Endodermal cell (in vitro differentiated cells): ENCODE results near the gene TRABD2B. TPM values are rescaled to one million over a fixed set of nuclear protein-coding genes. Genes with fewer than 3 reads are reported as not detected.

Source experiments
- DNase-seq: peaks from one replicate; pipeline ENCODE4 v3.0.0-alpha.2; 2017
- H3K27ac ChIP-seq: 2 replicates; pipeline ENCODE4 v1.5.1; 2013; ENCODE audit warnings: mild to moderate bottlenecking, low read depth, low read length, moderate library complexity
- H3K27me3 ChIP-seq: 2 replicates; pipeline ENCODE4 v1.6.1; 2013; ENCODE audit warnings: mild to moderate bottlenecking, low read length, moderate library complexity; ENCODE audit not compliant: insufficient read depth, control insufficient read depth, poor library complexity, severe bottlenecking
- H3K36me3 ChIP-seq: 2 replicates; pipeline ENCODE4 v1.7.0; 2013; ENCODE audit warnings: mild to moderate bottlenecking, low read length, moderate library complexity; ENCODE audit not compliant: control insufficient read depth, insufficient read depth
- H3K4me1 ChIP-seq: one replicate; pipeline ENCODE4 v1.7.0; 2013; ENCODE audit warnings: low read length; ENCODE audit not compliant: control insufficient read depth, insufficient read depth
- H3K4me3 ChIP-seq: 2 replicates; pipeline ENCODE4 v1.5.1; 2013; ENCODE audit warnings: mild to moderate bottlenecking, low read length, moderate library complexity
- H3K9ac ChIP-seq: 2 replicates; pipeline ENCODE4 v1.6.1; 2013; ENCODE audit warnings: mild to moderate bottlenecking, low read length, moderate library complexity; ENCODE audit not compliant: poor library complexity, severe bottlenecking; ENCODE audit errors: extremely low read depth
- H3K9me3 ChIP-seq: 2 replicates; pipeline ENCODE4 v1.6.1; 2013; ENCODE audit warnings: mild to moderate bottlenecking, low read length, moderate library complexity; ENCODE audit not compliant: control insufficient read depth
- H3K27ac Mint-ChIP-seq: 2 replicates; pipeline ENCODE4 v1.8.0; 2020; ENCODE audit warnings: mixed read lengths
- H3K27me3 Mint-ChIP-seq: 2 replicates; pipeline ENCODE4 v1.8.0; 2021; ENCODE audit warnings: mild to moderate bottlenecking, mixed read lengths; ENCODE audit not compliant: insufficient read depth
- H3K36me3 Mint-ChIP-seq: 2 replicates; pipeline ENCODE4 v1.8.0; 2020; ENCODE audit warnings: low read depth, mixed read lengths
- H3K4me1 Mint-ChIP-seq: 2 replicates; pipeline ENCODE4 v1.8.0; 2020; ENCODE audit warnings: mixed read lengths
- H3K4me3 Mint-ChIP-seq: 2 replicates; pipeline ENCODE4 v1.8.0; 2020; ENCODE audit warnings: mild to moderate bottlenecking, moderate library complexity, mixed read lengths
- H3K9me3 Mint-ChIP-seq: 2 replicates; pipeline ENCODE4 v1.8.0; 2020; ENCODE audit warnings: mild to moderate bottlenecking, mixed read lengths
- CTCF ChIP-seq: fragments of 200-600 bp; sonication (generic); conservative IDR thresholded peaks from 2 replicates; pipeline ENCODE4 v1.5.0; 2021; ENCODE audit warnings: antibody characterized with exemption, mild to moderate bottlenecking
- WGBS, 2 experiments: methylation state at CpG; one replicate each; pipeline versions ENCODE4 v1.1.5 to v1.1.7; 2013; ENCODE audit warnings: missing lambda C conversion rate in 2 of 2, mixed read lengths in 1 of 2; ENCODE audit not compliant: insufficient coverage in 1 of 2, insufficient read length in 1 of 2; 5-methylcytosine and 5-hydroxymethylcytosine counted together
- total RNA-seq, 2 donors: library from RNA; stranded (reverse); fragmentation: NEBNext Ultra II Directional in 1 of 2; extraction: Animal tissue kit (Norgen Biotek cat#: 25700) in 1 of 2; gene quantifications; 2 replicates in 1 of 2; 3 replicates in 1 of 2; pipeline ENCODE4 v1.2.1, GENCODE V29; 2021

TRABD2B gene
- total RNA-seq, 2 donors from 2014 or later: 24.4 to 28.0 TPM

GRCh38 chr1:47978486-47978885 is 18.7 kb downstream of the TRABD2B start:
- Histone ChIP-seq H3K36me3 (peaks cover 65% of the 10 kb centered on the region), H3K4me3 (no peak overlapping the region), H3K9ac (no peak overlapping the region), H3K9me3 (no peaks in the 10 kb centered on the region), H3K27ac (no peak overlapping the region), H3K4me1 (peaks cover 17% of the 10 kb centered on the region), H3K27me3 (no peaks in the 10 kb centered on the region)
- Mint-ChIP-seq H3K27ac (no peak overlapping the region), H3K27me3 (no peaks in the 10 kb centered on the region), H3K4me1 (peaks cover 55% of the 10 kb centered on the region), H3K4me3 (no peak overlapping the region), H3K9me3 (no peaks in the 10 kb centered on the region), H3K36me3 (peaks cover 30% of the 10 kb centered on the region)
- 94 to 96% methylated on average over 3 to 12 of the region's 12 CpGs for WGBS, 2 experiments
- no peak for TF ChIP-seq CTCF
- DNase-seq: no peak

- H3K27me3 Mint-ChIP-seq: no peaks in the 10 kb centered on the region
- no peak for DNase-seq
- 87% methylated on average over 2 of the region's 2 CpGs; no CpG with 5 or more reads in 1 of the 2 experiments for WGBS, 2 experiments
Measured at GRCh38 chr1:47976728-47977127, 20.5 kb downstream of the TRABD2B start.

GRCh38 chr1:47976267-47976666 is 20.9 kb downstream of the TRABD2B start:
- Histone ChIP-seq H3K36me3 (peaks cover 48% of the 10 kb centered on the region), H3K9ac (no peak overlapping the region), H3K4me1 (peaks cover 18% of the 10 kb centered on the region), H3K4me3 (peak overlapping the region; percentile 26), H3K27me3 (no peaks in the 10 kb centered on the region), H3K27ac (no peak overlapping the region), H3K9me3 (no peaks in the 10 kb centered on the region)
- Mint-ChIP-seq H3K9me3 (no peaks in the 10 kb centered on the region), H3K36me3 (peaks cover 25% of the 10 kb centered on the region), H3K4me1 (peaks cover 76% of the 10 kb centered on the region), H3K4me3 (no peak overlapping the region), H3K27ac (peak overlapping the region; percentile 5), H3K27me3 (no peaks in the 10 kb centered on the region)
- WGBS, 2 experiments: 78 to 95% methylated on average over 2 to 3 of the region's 3 CpGs
- no peak for TF ChIP-seq CTCF
- DNase-seq: no peak

More at GRCh38 chr1:47976728-47977127, 20.5 kb downstream of the TRABD2B start:
- Mint-ChIP-seq H3K36me3 (peaks cover 26% of the 10 kb centered on the region), H3K4me3 (no peak overlapping the region), H3K4me1 (peaks cover 71% of the 10 kb centered on the region), H3K9me3 (no peaks in the 10 kb centered on the region), H3K27ac (peak overlapping the region; percentile 5)
- Histone ChIP-seq H3K9me3 (no peaks in the 10 kb centered on the region), H3K27me3 (no peaks in the 10 kb centered on the region), H3K27ac (no peak overlapping the region), H3K4me1 (peaks cover 16% of the 10 kb centered on the region), H3K9ac (no peak overlapping the region), H3K4me3 (no peak overlapping the region), H3K36me3 (peaks cover 50% of the 10 kb centered on the region)
- TF ChIP-seq CTCF: no peak
